Measurements from ENCODE around the gene ZNF737.
"Not testable (repeated sequence)": the region's sequence is repeated elsewhere in the genome, so short reads cannot be mapped to it uniquely, and the experiment has no call there.

The ZNF737 gene

GRCh38 chr19:20565321-20566018 is at the start of gene ZNF737:
TSS of gene ZNF737 (minus strand) at chr19:20565781. CDS start at chr19:20565640, 141 bp downstream.
- DNase-seq = peak; percentile 90

GRCh38 chr19:20614971-20615370 is 49.4 kb upstream of the ZNF737 start:
- not testable (repeated sequence) for DNase-seq

- no peak for DNase-seq
Observed at GRCh38 chr19:20612711-20613316, 47.2 kb upstream of the ZNF737 start.

DNA sequence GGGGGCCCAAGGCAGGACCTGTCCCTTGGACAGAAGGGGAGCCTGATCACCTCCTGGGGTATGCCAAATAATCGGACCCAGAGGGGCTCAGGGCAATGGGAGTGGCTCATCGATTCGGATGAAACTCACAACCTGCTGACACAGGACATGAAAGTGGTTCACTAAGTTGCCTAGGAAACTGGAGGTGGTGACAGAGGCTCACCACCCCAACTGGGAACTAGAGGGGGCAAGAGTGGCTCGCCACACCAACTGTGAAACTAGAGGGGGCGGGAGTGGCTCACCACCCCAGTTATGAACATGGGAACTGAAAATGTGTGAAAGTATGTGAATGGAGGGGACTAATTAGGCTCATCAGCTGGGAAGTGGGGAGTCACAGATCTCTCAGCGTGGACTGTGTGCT is 46.3 kb upstream of the ZNF737 start:
- DNase-seq = no peak

DNA sequence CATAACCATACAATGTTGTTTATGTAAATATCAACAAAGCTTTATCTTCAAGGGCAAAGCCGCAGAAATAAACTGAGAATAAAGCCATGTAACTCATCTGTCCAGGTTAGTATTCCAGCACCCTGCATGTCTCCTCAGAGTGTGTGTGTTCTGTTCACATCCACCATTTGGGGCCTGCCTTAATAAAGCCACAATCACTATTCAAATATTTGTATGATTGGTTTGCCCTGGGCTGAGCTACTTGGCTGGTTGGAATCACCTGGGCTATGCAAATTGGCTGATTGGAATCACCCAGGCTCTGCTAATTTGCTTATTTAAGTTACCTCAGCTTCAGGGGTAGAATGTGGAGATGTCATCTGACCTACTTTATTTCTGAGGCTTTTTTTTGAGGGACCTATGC is 42.4 kb upstream of the ZNF737 start:
- DNase-seq = no peak

DNA sequence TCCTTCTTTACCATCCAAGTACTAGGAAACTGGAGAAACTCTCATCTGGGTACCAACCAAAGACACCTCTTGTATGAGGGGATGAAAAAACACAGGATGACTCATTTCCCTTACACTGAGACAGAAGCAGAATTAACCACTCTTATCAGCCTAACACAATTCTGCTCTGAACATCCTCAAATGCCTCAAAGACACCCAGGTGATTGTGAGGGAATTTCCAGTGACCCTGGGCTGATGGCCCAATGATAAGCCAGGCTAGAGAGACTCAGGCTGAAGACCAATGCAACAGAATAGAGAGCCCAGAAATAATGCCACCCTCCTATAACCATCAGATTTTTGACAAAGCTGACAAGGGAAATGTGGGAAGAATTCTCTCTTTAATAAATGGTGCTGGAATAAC is 7.0 kb downstream of the ZNF737 start:
- DNase-seq = no peak

- DNase-seq = no peak
Observed at GRCh38 chr19:20558011-20558410, 7.6 kb downstream of the ZNF737 start.

DNA sequence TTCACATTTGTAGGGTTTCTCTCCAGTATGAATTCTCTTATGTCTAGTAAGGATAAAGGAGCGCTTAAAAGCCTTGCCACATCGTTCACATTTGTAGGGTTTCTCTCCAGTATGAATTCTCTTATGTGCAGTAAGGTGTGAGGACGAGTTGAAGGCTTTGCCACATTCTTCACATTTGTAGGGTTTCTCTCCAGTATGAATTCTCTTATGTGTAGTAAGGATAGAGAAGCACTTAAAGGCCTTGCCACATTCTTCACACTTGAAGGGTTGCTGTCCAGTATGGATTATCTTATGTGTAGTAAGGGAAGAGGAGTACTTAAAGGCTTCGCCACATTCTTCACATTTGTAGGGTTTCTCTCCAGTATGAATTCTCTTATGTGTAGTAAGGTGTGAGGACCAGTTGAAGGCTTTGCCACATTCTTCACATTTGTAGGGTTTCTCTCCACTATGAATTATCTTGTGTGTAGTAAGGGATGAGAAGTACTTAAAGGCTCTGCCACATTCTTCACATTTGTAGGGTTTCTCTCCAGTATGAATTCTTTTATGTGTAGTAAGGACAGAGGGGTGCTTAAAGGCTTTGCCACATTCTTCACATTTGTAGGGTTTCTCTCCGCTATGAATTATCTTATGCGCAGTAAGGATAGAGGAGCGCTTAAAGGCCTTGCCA is 20.8 kb downstream of the ZNF737 start:
- DNase-seq = not testable (repeated sequence)

- not testable (repeated sequence) for DNase-seq
Observed at GRCh38 chr19:20530303-20530702, 35.3 kb downstream of the ZNF737 start.

DNA sequence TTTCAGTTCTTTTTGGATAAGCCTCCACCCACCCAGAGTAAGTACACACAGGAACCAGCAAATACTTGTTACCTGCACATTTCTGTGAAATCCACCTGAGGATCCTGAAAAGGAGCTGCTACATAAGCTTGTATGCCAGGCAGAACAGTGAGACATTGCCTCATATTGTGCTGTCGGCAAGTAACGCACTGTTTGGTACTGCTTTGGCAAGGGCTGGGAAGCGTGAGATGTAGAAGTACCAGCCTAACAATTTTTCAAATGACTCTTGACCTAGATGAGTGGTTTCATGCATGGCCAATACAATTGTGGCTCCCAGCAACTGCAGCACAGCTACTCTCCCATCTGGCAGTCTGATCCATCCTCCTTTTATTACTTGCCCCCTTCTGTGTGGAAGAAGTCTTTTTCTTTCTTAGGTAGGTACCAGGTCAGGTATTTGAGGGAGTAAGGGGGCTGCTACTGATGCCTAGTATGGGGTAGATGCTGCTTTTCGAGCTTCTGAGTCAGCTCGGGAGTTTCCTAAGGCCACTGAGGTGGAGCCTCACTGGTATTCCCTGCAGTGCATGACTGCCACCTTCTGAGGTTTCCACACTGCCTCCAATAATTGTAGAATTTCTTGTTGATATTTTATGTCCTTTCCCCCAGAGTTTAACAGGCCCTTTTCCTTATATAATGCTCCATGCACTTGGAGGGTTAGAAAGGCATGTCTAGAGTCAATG is 52.2 kb downstream of the ZNF737 start:
- DNase-seq = no peak

GRCh38 chr19:20503476-20503875 is 62.1 kb downstream of the ZNF737 start:
- DNase-seq = no peak
